CD14-positive monocyte (primary cell): ENCODE measurements around the gene BRAT1. TPM values are rescaled to one million over a fixed set of nuclear protein-coding genes. Genes with fewer than 3 reads are reported as not detected.

Source experiments
- DNase-seq, 3 donors: peaks; one replicate each; pipeline ENCODE4 v3.0.0-alpha.2; 2011 to 2022
- H2AFZ ChIP-seq: 2 replicates; pipeline ENCODE4 v1.6.0; 2012; ENCODE audit warnings: mild to moderate bottlenecking, low read depth, low read length, inconsistent platforms; ENCODE audit not compliant: insufficient read depth, poor library complexity, severe bottlenecking
- H3K27ac ChIP-seq, 2 donors: 1 replicate in 1 of 2; 2 replicates in 1 of 2; pipeline ENCODE4 v1.5.1; 2012 to 2013; ENCODE audit warnings: low read length in 2 of 2, control low read depth in 1 of 2, inconsistent platforms in 1 of 2, low read depth in 1 of 2, mild to moderate bottlenecking in 1 of 2
- H3K27me3 ChIP-seq, 2 donors: one replicate each; pipeline versions ENCODE4 v1.6.0 to v1.6.1; 2011 to 2013; ENCODE audit warnings: low read length in 2 of 2; ENCODE audit not compliant: control insufficient read depth in 2 of 2, insufficient read depth in 2 of 2
- H3K36me3 ChIP-seq, 2 donors: replicated peaks in 1 of 2; 1 replicate in 1 of 2; 2 replicates in 1 of 2; pipeline versions ENCODE4 v1.5.1 to v1.6.1; 2012 to 2013; ENCODE audit warnings: low read length in 2 of 2, control low read depth in 1 of 2, inconsistent platforms in 1 of 2, mild to moderate bottlenecking in 1 of 2; ENCODE audit not compliant: insufficient read depth in 2 of 2, control insufficient read depth in 1 of 2
- H3K4me1 ChIP-seq, 2 donors: 1 replicate in 1 of 2; 2 replicates in 1 of 2; pipeline versions ENCODE4 v1.5.1 to v1.6.1; 2012 to 2013; ENCODE audit warnings: low read length in 2 of 2, control low read depth in 1 of 2, inconsistent platforms in 1 of 2, mild to moderate bottlenecking in 1 of 2, moderate library complexity in 1 of 2; ENCODE audit not compliant: insufficient read depth in 2 of 2, control insufficient read depth in 1 of 2
- H3K4me2 ChIP-seq: replicated peaks from 2 replicates; pipeline ENCODE3; 2012; ENCODE audit warnings: low read length, moderate library complexity, mild to moderate bottlenecking; ENCODE audit not compliant: poor library complexity, severe bottlenecking; ENCODE audit errors: extremely low read depth
- H3K4me3 ChIP-seq, 3 experiments: fragments of 200-600 bp in 1 of 3; sonication (generic) in 1 of 3; replicated peaks in 1 of 3; 1 replicate in 2 of 3; 2 replicates in 1 of 3; pipeline ENCODE4 v1.5.1; 2011 to 2013; ENCODE audit warnings: low read length in 3 of 3, mild to moderate bottlenecking in 3 of 3, control low read depth in 2 of 3, low read depth in 2 of 3, inconsistent platforms in 1 of 3, moderate library complexity in 1 of 3
- H3K79me2 ChIP-seq: 2 replicates; pipeline ENCODE4 v1.6.0; 2012; ENCODE audit warnings: mild to moderate bottlenecking, control low read depth, inconsistent platforms, low read length, moderate library complexity; ENCODE audit not compliant: insufficient read depth
- H3K9ac ChIP-seq: 2 replicates; pipeline ENCODE4 v1.6.0; 2017; ENCODE audit warnings: low read length, mild to moderate bottlenecking; ENCODE audit not compliant: insufficient read depth, poor library complexity, severe bottlenecking
- H3K9me3 ChIP-seq, 2 donors: replicated peaks in 1 of 2; 1 replicate in 1 of 2; 2 replicates in 1 of 2; pipeline versions ENCODE4 v1.5.1 to v1.6.1; 2012 to 2013; ENCODE audit warnings: low read length in 2 of 2, control low read depth in 1 of 2; ENCODE audit not compliant: control insufficient read depth in 1 of 2, insufficient read depth in 1 of 2
- H4K20me1 ChIP-seq: 2 replicates; pipeline ENCODE4 v1.6.0; 2012; ENCODE audit warnings: mild to moderate bottlenecking, low read length, control low read depth, moderate library complexity; ENCODE audit not compliant: insufficient read depth
- H3K27ac Mint-ChIP-seq, 7 donors: one replicate each; pipeline ENCODE4 v1.8.0; 2020; ENCODE audit warnings: mild to moderate bottlenecking in 7 of 7, mixed read lengths in 7 of 7, moderate library complexity in 6 of 7, inconsistent platforms in 2 of 7
- H3K27me3 Mint-ChIP-seq, 3 donors: one replicate each; pipeline ENCODE4 v1.8.0; 2021 to 2022; ENCODE audit warnings: low read depth in 3 of 3, mild to moderate bottlenecking in 3 of 3, mixed read lengths in 3 of 3, moderate library complexity in 3 of 3, inconsistent platforms in 1 of 3
- H3K36me3 Mint-ChIP-seq, 2 donors: one replicate each; pipeline ENCODE4 v1.8.0; 2020; ENCODE audit warnings: mixed read lengths in 2 of 2, inconsistent platforms in 1 of 2, mild to moderate bottlenecking in 1 of 2
- H3K4me1 Mint-ChIP-seq: one replicate; pipeline ENCODE4 v1.8.0; 2020; ENCODE audit warnings: mild to moderate bottlenecking, mixed read lengths
- H3K4me3 Mint-ChIP-seq, 2 donors: one replicate each; pipeline ENCODE4 v1.8.0; 2020; ENCODE audit warnings: mild to moderate bottlenecking in 2 of 2, mixed read lengths in 2 of 2, moderate library complexity in 1 of 2
- H3K9me3 Mint-ChIP-seq, 7 donors: one replicate each; pipeline ENCODE4 v1.8.0; 2020 to 2022; ENCODE audit warnings: mixed read lengths in 7 of 7, mild to moderate bottlenecking in 6 of 7, moderate library complexity in 6 of 7, inconsistent platforms in 2 of 7
- CTCF ChIP-seq: fragments of 200-600 bp; IDR thresholded peaks from one replicate; pipeline ENCODE4 v1.8.0; 2022; ENCODE audit warnings: antibody characterized with exemption, mild to moderate bottlenecking
- WGBS: methylation state at CpG from one replicate; pipeline ENCODE4 v1.1.5; 2013; ENCODE audit warnings: missing lambda C conversion rate; ENCODE audit not compliant: insufficient coverage; 5-methylcytosine and 5-hydroxymethylcytosine counted together
- intact Hi-C, 2 donors: fragments of 100-400 bp; cut with micrococcal nuclease; formaldehyde crosslinking; loops; one replicate each; pipeline versions ENCODE4 v1.15.0 to v1.15.1; 2023
- polyA plus RNA-seq, 3 donors: library from polyadenylated mRNA; depleted of rRNA in 1 of 3; unstranded in 2 of 3; stranded (reverse) in 1 of 3; fragments of 300-500 nt in 2 of 3; fragments of >200 nt in 1 of 3; fragmentation: Illumina TruSeq in 2 of 3; gene quantifications; 1 replicate in 2 of 3; 2 replicates in 1 of 3; pipeline ENCODE4 v1.2.3, GENCODE V29; 2012 to 2021

Gene BRAT1
- polyA plus RNA-seq, 3 donors: 31.6 to 34.2 (median 32.5) TPM

GRCh38 chr7:2521952-2522591 lies 33.3 kb downstream of the BRAT1 start:
- peak overlapping the region; percentile 91 to 95 (median 93) for H3K27ac Mint-ChIP-seq
- H3K27me3 Mint-ChIP-seq: peaks cover 0 to 4% (median 3%) of the 10 kb centered on the region in 3 donors
- peak overlapping the region; percentile 97 for H3K4me2 ChIP-seq
- peak overlapping the region; percentile 89 for H3K9ac ChIP-seq
- H3K9me3 ChIP-seq: no peaks in the 10 kb centered on the region
- H3K36me3 Mint-ChIP-seq: peaks cover 33 to 48% of the 10 kb centered on the region in 2 donors
- H3K4me1 Mint-ChIP-seq: peaks cover 63% of the 10 kb centered on the region
- no peak for TF ChIP-seq CTCF
- peaks cover 71% of the 10 kb centered on the region for H4K20me1 ChIP-seq
- no peaks in the 10 kb centered on the region for H3K27me3 ChIP-seq
- peaks cover 72% of the 10 kb centered on the region for H3K79me2 ChIP-seq
- peak overlapping the region; percentile 98 to 99 for H3K4me3 Mint-ChIP-seq
- H3K9me3 Mint-ChIP-seq: peaks cover 0 to 2% (median 0%) of the 10 kb centered on the region in 7 donors
- intact Hi-C loops: loop anchor here (5.0 to 10.0 kb wide), 4 partner anchors 35 to 987 kb away; partner anchors contain the start of genes BRAT1 (in 2 of the 2), IQCE (in 2 of the 2), TTYH3 (in 2 of the 2) and GRIFIN (in 1 of the 2)
- WGBS: 1% methylated on average over 10 of the region's 17 CpGs
- peak; percentile 78 to 92 (median 82) for DNase-seq
- peaks cover 62 to 67% of the 10 kb centered on the region in 2 donors for H3K4me1 ChIP-seq
- H3K4me3 ChIP-seq: peak overlapping the region; percentile 93 to 100 (median 94)
- H2AFZ ChIP-seq: no peak overlapping the region
- H3K36me3 ChIP-seq: peaks cover 36 to 51% of the 10 kb centered on the region in 2 donors
- peak overlapping the region; percentile 79 to 100 for H3K27ac ChIP-seq

- Histone ChIP-seq H3K36me3 (peaks cover 28 to 44% of the 10 kb centered on the region in 2 donors), H4K20me1 (peaks cover 64% of the 10 kb centered on the region), H3K4me2 (peak overlapping the region; percentile 97), H3K4me3 (peak overlapping the region; percentile 93 to 100 (median 94)), H3K4me1 (peaks cover 54 to 63% of the 10 kb centered on the region in 2 donors), H2AFZ (no peak overlapping the region), H3K79me2 (peaks cover 65% of the 10 kb centered on the region), H3K27me3 (no peaks in the 10 kb centered on the region), H3K9ac (peak overlapping the region; percentile 89), H3K9me3 (no peaks in the 10 kb centered on the region), H3K27ac (peak overlapping the region; percentile 79 to 100)
- Mint-ChIP-seq H3K36me3 (peaks cover 27 to 41% of the 10 kb centered on the region in 2 donors), H3K4me1 (peaks cover 56% of the 10 kb centered on the region), H3K27ac (peak overlapping the region; percentile 91 to 95 (median 93)), H3K4me3 (peak overlapping the region; percentile 98 to 99), H3K9me3 (peaks cover 0 to 2% (median 0%) of the 10 kb centered on the region in 7 donors), H3K27me3 (peaks cover 0 to 4% (median 3%) of the 10 kb centered on the region in 3 donors)
- peak in 1 of 3 donors; percentile 27 for DNase-seq
- intact Hi-C loops: loop anchor here (5.0 to 10.0 kb wide), 4 partner anchors 36 to 987 kb away; partner anchors contain the start of genes BRAT1 (in 2 of the 2), IQCE (in 2 of the 2), TTYH3 (in 2 of the 2) and GRIFIN (in 1 of the 2)
- 20% methylated on average over 21 of the region's 21 CpGs for WGBS
- TF ChIP-seq CTCF: no peak
Measured at GRCh38 chr7:2521341-2521745, 34.0 kb downstream of the BRAT1 start.
